K562 (cell line): Measurements from ENCODE around the gene FSTL3. TPM values are rescaled to one million over a fixed set of nuclear protein-coding genes. Genes with fewer than 3 reads are reported as not detected.
A peak's percentile ranks its signal among the peaks of the same experiment; 100 is the strongest.

Experiments used
- CBFA2T2 ChIP-seq: fragments of 450-650 bp; conservative IDR thresholded peaks from 2 replicates; pipeline ENCODE4 v1.6.1; 2017; ENCODE audit warnings: mild to moderate bottlenecking
- CBX1 ChIP-seq: sonication (generic); IDR thresholded peaks from 2 replicates; pipeline ENCODE4 v1.6.1; 2016; ENCODE audit warnings: antibody characterized with exemption, low read depth, mild to moderate bottlenecking
- CCNT2 ChIP-seq: IDR thresholded peaks from 2 replicates; pipeline ENCODE4 v1.6.1; 2011; ENCODE audit warnings: borderline replicate concordance, low read depth, mild to moderate bottlenecking, moderate library complexity, mixed read lengths, low read length; ENCODE audit not compliant: insufficient read length; ENCODE audit errors: extremely low read depth
- CREBBP ChIP-seq: IDR thresholded peaks from one replicate; pipeline ENCODE4 v1.6.1; 2012; ENCODE audit warnings: low read depth, mild to moderate bottlenecking, control low read depth, inconsistent platforms, low read length
- EGR1 ChIP-seq: fragments of 450-650 bp; conservative IDR thresholded peaks from 2 replicates; pipeline ENCODE4 v1.6.1; 2017; ENCODE audit warnings: mild to moderate bottlenecking
- EWSR1 ChIP-seq: fragments of 450-650 bp; IDR thresholded peaks from 2 replicates; pipeline ENCODE4 v1.6.1; 2018; ENCODE audit warnings: borderline replicate concordance, mild to moderate bottlenecking, low read depth, moderate library complexity; ENCODE audit not compliant: partially characterized antibody
- HNRNPK ChIP-seq: fragments of 200-400 bp; formaldehyde crosslinking; IDR thresholded peaks from one replicate; pipeline ENCODE4 v1.6.1; 2018; ENCODE audit warnings: mild to moderate bottlenecking, low read depth, low read length; ENCODE audit not compliant: poor library complexity, severe bottlenecking
- MXI1 ChIP-seq: IDR thresholded peaks from 2 replicates; pipeline ENCODE4 v1.6.1; 2011; ENCODE audit warnings: low read depth, mild to moderate bottlenecking, improper control_type of control experiment, low read length
- TRIM24 ChIP-seq, 2 experiments: fragments of 450-650 bp; IDR thresholded peaks; 2 replicates each; pipeline ENCODE4 v1.6.1; 2016
- ZNF347 ChIP-seq: fragments of 450-650 bp; formaldehyde crosslinking; IDR thresholded peaks from 2 replicates; pipeline ENCODE4 v1.4.0; 2020; ENCODE audit warnings: low read depth, mild to moderate bottlenecking, moderate library complexity
- ZNF589 ChIP-seq: fragments of 200-800 bp; sonication (Bioruptor generic); IDR thresholded peaks from 2 replicates; pipeline ENCODE4 v1.6.1; 2016; ENCODE audit warnings: low read depth, missing genetic modification characterization, missing compliant biosample characterization
- ZZZ3 ChIP-seq: fragments of 450-650 bp; IDR thresholded peaks from 2 replicates; pipeline ENCODE4 v1.6.1; 2016; ENCODE audit warnings: antibody characterized with exemption, mild to moderate bottlenecking, moderate library complexity
- polyA plus RNA-seq, 8 experiments: library from polyadenylated mRNA; depleted of rRNA in 4 of 8; stranded (reverse) in 5 of 8; unstranded in 3 of 8; fragments of >200 nt; fragmentation: Nextera tagmentation in 2 of 8; fragmentation: Illumina TruSeq in 1 of 8; extraction: Ambion mirVana in 2 of 8; extraction: Trizol in 1 of 8; gene quantifications; 2 replicates each; pipeline versions ENCODE4 v1.2.1 to v1.2.3, GENCODE V29; 2011 to 2014; ENCODE audit warnings: inconsistent platforms in 1 of 8, missing spikeins in 1 of 8
- total RNA-seq, 7 experiments: library from RNA; depleted of rRNA in 6 of 7; stranded (reverse); fragments of >200 nt in 6 of 7; fragmentation: Illumina TruSeq in 2 of 7; extraction: Trizol in 2 of 7; gene quantifications; 2 replicates each; pipeline versions ENCODE4 v1.2.1 to v1.2.3, GENCODE V29; 2011 to 2021; ENCODE audit warnings: low replicate concordance in 1 of 7
- TF ChIP-seq, protein P1 (sequence below): fragments of 450-650 bp; formaldehyde crosslinking; IDR thresholded peaks from 2 replicates; pipeline ENCODE4 v1.4.0; 2022; ENCODE audit warnings: missing genetic modification characterization
- TF ChIP-seq, protein P2 (sequence below), 2 experiments: fragments of 450-650 bp; IDR thresholded peaks; 2 replicates each; pipeline ENCODE4 v1.6.1; 2018; ENCODE audit warnings: mild to moderate bottlenecking in 2 of 2, low read depth in 1 of 2; ENCODE audit not compliant: partially characterized antibody in 2 of 2
- TF ChIP-seq, protein P3 (sequence below): fragments of 250-450 bp; sonication (Bioruptor Pico); IDR thresholded peaks from 2 replicates; pipeline ENCODE4 v1.5.0; 2021
- TF ChIP-seq, protein P4 (sequence below): fragments of 250-450 bp; sonication (Bioruptor Pico); IDR thresholded peaks from 2 replicates; pipeline ENCODE4 v1.4.0; 2020

The FSTL3 gene
- total and polyA plus RNA-seq, 9 of the 15 experiments (the other 6 are each of a cell fraction or from before 2014, with no cell fraction given): 0.35 to 6.8 (median 4.2) TPM; not detected in 1

DNA sequence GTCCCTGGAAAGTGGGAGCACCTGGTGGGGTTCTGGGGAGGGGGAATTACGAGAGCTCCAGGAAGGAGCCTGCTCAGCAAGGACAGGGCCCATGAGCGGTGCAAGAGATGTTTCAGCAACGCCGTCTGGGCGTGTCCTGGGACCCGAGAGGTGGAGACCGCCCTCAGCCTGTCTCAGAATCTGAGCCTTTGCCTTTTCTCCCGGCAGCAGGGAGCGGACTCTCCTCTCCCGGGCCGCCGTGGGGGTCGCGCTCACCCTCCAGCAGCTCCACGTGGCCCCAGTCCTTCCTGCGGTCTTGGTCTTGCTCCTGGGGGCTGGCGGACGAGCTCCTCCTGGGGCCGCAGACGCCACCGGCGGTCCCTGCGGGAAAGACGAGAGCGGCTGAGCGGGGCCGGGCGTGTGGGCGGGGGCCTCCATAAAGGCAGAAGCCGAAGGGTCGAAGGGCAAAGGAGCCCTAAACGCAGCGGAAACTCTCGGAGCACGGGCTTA, 43.6 kb upstream of the FSTL3 start (continued):
- TF ChIP-seq CBX1 (no peak), CBFA2T2 (no peak), CCNT2 (no peak), TRIM24 (IDR thresholded peaks at IDR 0.05) (no peak), ZNF589 (no peak), ZNF347 (CRISPR knock-in tag) (no peak), MXI1 (0 out of 2 replicates have a peak, but pooled peaks have one; percentile 14), CREBBP (no peak), ZZZ3 (no peak), HNRNPK (no peak), EWSR1 (no peak), EGR1 (peak; percentile 81)
- TF ChIP-seq, protein P1, sequence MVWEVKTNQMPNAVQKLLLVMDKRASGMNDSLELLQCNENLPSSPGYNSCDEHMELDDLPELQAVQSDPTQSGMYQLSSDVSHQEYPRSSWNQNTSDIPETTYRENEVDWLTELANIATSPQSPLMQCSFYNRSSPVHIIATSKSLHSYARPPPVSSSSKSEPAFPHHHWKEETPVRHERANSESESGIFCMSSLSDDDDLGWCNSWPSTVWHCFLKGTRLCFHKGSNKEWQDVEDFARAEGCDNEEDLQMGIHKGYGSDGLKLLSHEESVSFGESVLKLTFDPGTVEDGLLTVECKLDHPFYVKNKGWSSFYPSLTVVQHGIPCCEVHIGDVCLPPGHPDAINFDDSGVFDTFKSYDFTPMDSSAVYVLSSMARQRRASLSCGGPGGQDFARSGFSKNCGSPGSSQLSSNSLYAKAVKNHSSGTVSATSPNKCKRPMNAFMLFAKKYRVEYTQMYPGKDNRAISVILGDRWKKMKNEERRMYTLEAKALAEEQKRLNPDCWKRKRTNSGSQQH (CRISPR knock-in tag): no peak
- TF ChIP-seq, protein P2, sequence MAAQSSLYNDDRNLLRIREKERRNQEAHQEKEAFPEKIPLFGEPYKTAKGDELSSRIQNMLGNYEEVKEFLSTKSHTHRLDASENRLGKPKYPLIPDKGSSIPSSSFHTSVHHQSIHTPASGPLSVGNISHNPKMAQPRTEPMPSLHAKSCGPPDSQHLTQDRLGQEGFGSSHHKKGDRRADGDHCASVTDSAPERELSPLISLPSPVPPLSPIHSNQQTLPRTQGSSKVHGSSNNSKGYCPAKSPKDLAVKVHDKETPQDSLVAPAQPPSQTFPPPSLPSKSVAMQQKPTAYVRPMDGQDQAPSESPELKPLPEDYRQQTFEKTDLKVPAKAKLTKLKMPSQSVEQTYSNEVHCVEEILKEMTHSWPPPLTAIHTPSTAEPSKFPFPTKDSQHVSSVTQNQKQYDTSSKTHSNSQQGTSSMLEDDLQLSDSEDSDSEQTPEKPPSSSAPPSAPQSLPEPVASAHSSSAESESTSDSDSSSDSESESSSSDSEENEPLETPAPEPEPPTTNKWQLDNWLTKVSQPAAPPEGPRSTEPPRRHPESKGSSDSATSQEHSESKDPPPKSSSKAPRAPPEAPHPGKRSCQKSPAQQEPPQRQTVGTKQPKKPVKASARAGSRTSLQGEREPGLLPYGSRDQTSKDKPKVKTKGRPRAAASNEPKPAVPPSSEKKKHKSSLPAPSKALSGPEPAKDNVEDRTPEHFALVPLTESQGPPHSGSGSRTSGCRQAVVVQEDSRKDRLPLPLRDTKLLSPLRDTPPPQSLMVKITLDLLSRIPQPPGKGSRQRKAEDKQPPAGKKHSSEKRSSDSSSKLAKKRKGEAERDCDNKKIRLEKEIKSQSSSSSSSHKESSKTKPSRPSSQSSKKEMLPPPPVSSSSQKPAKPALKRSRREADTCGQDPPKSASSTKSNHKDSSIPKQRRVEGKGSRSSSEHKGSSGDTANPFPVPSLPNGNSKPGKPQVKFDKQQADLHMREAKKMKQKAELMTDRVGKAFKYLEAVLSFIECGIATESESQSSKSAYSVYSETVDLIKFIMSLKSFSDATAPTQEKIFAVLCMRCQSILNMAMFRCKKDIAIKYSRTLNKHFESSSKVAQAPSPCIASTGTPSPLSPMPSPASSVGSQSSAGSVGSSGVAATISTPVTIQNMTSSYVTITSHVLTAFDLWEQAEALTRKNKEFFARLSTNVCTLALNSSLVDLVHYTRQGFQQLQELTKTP (IDR thresholded peaks at IDR 0.05; ENCODE audit: low read depth in 1 of 2, partially characterized antibody in 2 of 2): no peak
- TF ChIP-seq, protein P3, sequence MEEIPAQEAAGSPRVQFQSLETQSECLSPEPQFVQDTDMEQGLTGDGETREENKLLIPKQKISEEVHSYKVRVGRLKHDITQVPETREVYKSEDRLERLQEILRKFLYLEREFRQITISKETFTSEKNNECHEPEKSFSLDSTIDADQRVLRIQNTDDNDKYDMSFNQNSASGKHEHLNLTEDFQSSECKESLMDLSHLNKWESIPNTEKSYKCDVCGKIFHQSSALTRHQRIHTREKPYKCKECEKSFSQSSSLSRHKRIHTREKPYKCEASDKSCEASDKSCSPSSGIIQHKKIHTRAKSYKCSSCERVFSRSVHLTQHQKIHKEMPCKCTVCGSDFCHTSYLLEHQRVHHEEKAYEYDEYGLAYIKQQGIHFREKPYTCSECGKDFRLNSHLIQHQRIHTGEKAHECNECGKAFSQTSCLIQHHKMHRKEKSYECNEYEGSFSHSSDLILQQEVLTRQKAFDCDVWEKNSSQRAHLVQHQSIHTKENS (CRISPR knock-in tag): no peak
- TF ChIP-seq, protein P4, sequence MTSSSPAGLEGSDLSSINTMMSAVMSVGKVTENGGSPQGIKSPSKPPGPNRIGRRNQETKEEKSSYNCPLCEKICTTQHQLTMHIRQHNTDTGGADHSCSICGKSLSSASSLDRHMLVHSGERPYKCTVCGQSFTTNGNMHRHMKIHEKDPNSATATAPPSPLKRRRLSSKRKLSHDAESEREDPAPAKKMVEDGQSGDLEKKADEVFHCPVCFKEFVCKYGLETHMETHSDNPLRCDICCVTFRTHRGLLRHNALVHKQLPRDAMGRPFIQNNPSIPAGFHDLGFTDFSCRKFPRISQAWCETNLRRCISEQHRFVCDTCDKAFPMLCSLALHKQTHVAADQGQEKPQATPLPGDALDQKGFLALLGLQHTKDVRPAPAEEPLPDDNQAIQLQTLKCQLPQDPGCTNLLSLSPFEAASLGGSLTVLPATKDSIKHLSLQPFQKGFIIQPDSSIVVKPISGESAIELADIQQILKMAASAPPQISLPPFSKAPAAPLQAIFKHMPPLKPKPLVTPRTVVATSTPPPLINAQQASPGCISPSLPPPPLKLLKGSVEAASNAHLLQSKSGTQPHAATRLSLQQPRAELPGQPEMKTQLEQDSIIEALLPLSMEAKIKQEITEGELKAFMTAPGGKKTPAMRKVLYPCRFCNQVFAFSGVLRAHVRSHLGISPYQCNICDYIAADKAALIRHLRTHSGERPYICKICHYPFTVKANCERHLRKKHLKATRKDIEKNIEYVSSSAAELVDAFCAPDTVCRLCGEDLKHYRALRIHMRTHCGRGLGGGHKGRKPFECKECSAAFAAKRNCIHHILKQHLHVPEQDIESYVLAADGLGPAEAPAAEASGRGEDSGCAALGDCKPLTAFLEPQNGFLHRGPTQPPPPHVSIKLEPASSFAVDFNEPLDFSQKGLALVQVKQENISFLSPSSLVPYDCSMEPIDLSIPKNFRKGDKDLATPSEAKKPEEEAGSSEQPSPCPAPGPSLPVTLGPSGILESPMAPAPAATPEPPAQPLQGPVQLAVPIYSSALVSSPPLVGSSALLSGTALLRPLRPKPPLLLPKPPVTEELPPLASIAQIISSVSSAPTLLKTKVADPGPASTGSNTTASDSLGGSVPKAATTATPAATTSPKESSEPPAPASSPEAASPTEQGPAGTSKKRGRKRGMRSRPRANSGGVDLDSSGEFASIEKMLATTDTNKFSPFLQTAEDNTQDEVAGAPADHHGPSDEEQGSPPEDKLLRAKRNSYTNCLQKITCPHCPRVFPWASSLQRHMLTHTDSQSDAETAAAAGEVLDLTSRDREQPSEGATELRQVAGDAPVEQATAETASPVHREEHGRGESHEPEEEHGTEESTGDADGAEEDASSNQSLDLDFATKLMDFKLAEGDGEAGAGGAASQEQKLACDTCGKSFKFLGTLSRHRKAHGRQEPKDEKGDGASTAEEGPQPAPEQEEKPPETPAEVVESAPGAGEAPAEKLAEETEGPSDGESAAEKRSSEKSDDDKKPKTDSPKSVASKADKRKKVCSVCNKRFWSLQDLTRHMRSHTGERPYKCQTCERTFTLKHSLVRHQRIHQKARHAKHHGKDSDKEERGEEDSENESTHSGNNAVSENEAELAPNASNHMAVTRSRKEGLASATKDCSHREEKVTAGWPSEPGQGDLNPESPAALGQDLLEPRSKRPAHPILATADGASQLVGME (CRISPR knock-in tag): no peak
